ENCODE data around the gene CCNQ.

CCNQ gene

GRCh38 chrX:153578200-153578835 is 20.6 kb downstream of the CCNQ start:
- no peak for DNase-seq (ENCODE audit: extremely low spot score)

GRCh38 chrX:153576961-153577360 is 22.0 kb downstream of the CCNQ start:
- CTCF ChIA-PET, result interaction anchor here (1.0 to 1.8 kb wide), 5 partner anchors 22 to 38 kb away, joined by 3 to 4 read pairs (median 3); partner anchors contain the start of gene CCNQ

More at GRCh38 chrX:153578200-153578835, 20.6 kb downstream of the CCNQ start:
- CTCF ChIA-PET, result interaction anchor here (1.1 to 1.8 kb wide), 3 partner anchors 21 to 39 kb away, joined by 3 to 4 read pairs (median 4); partner anchors contain the start of gene CCNQ
- no peak for TF ChIP-seq CTCF (IDR thresholded peaks at IDR 0.05; ENCODE audit: control extremely low read depth, extremely low read depth, low read depth, missing control alignments)
- POLR2A ChIA-PET, result interaction anchor here (0.7 kb wide), 1 partner anchor 199 kb away, joined by 3 read pairs; no protein-coding TSS in a partner anchor

GRCh38 chrX:153576239-153576870 is 22.6 kb downstream of the CCNQ start:
- DNase-seq (ENCODE audit: extremely low spot score), result no peak
- ChIA-PET POLR2A (no interaction called here), CTCF (interaction anchor here (1.1 to 1.8 kb wide), 2 partner anchors 22 to 33 kb away, joined by 3 to 4 read pairs; no protein-coding TSS in a partner anchor)
- TF ChIP-seq CTCF (IDR thresholded peaks at IDR 0.05; ENCODE audit: control extremely low read depth, extremely low read depth, low read depth, missing control alignments), result no peak

More at GRCh38 chrX:153576961-153577360, 22.0 kb downstream of the CCNQ start:
- POLR2A ChIA-PET, result no interaction called here
- DNase-seq (ENCODE audit: extremely low spot score), result no peak
- no peak for TF ChIP-seq CTCF (IDR thresholded peaks at IDR 0.05; ENCODE audit: control extremely low read depth, extremely low read depth, low read depth, missing control alignments)

- ChIA-PET POLR2A (no interaction called here), CTCF (interaction anchor here (0.8 to 1.5 kb wide), 6 partner anchors 9 to 94 kb away, joined by 3 to 5 read pairs (median 3); no protein-coding TSS in a partner anchor)
- no peak for TF ChIP-seq CTCF (IDR thresholded peaks at IDR 0.05; ENCODE audit: control extremely low read depth, extremely low read depth, low read depth, missing control alignments)
- DNase-seq (ENCODE audit: extremely low spot score), result peak; percentile 34
These were observed 25.0 kb downstream of the CCNQ start for GRCh38 chrX:153573984-153574383.

- no peak for DNase-seq (ENCODE audit: extremely low spot score)
- no peak for TF ChIP-seq CTCF (IDR thresholded peaks at IDR 0.05; ENCODE audit: control extremely low read depth, extremely low read depth, low read depth, missing control alignments)
- POLR2A ChIA-PET, result no interaction called here
- CTCF ChIA-PET, result no interaction called here
These were observed 26.3 kb downstream of the CCNQ start for GRCh38 chrX:153572601-153573000.

- CTCF ChIA-PET, result interaction anchor here (1.6 kb wide), 1 partner anchor 34 kb away, joined by 3 read pairs; no protein-coding TSS in a partner anchor
These were observed 27.4 kb downstream of the CCNQ start for GRCh38 chrX:153571534-153571908.

More at GRCh38 chrX:153571534-153571908, 27.4 kb downstream of the CCNQ start:
- DNase-seq (ENCODE audit: extremely low spot score), result no peak
- POLR2A ChIA-PET, result no interaction called here
- TF ChIP-seq CTCF (IDR thresholded peaks at IDR 0.05; ENCODE audit: control extremely low read depth, extremely low read depth, low read depth, missing control alignments), result no peak
